Loucy (cell line): ENCODE data around the gene MCC.

ENCODE experiments used
- H2AFZ ChIP-seq: fragments of 200-600 bp; sonication (generic); 2 replicates; pipeline ENCODE4 v1.6.0; 2016; ENCODE audit warnings: antibody characterized with exemption, mild to moderate bottlenecking, low read length, moderate library complexity
- H3F3A ChIP-seq: fragments of 200-600 bp; 2 replicates; pipeline ENCODE4 v1.6.0; 2016; ENCODE audit warnings: antibody characterized with exemption, low read depth, mild to moderate bottlenecking
- H3K27me3 ChIP-seq: fragments of 200-600 bp; sonication (generic); 2 replicates; pipeline ENCODE4 v1.6.1; 2014; ENCODE audit warnings: low read length, mild to moderate bottlenecking; ENCODE audit not compliant: insufficient read depth, poor library complexity, severe bottlenecking
- H3K36me3 ChIP-seq: fragments of 200-600 bp; sonication (generic); 2 replicates; pipeline ENCODE4 v1.6.1; 2016; ENCODE audit warnings: low read length; ENCODE audit not compliant: insufficient read depth
- H3K4me1 ChIP-seq: fragments of 200-600 bp; sonication (generic); 2 replicates; pipeline ENCODE4 v1.5.1; 2014; ENCODE audit warnings: low read length, mild to moderate bottlenecking; ENCODE audit not compliant: insufficient read depth, poor library complexity, severe bottlenecking
- H3K4me2 ChIP-seq: fragments of 200-600 bp; sonication (generic); 2 replicates; pipeline ENCODE4 v1.6.0; 2014; ENCODE audit warnings: antibody characterized with exemption, low read length, low read depth, mild to moderate bottlenecking; ENCODE audit not compliant: poor library complexity, severe bottlenecking
- H3K4me3 ChIP-seq: fragments of 200-600 bp; sonication (generic); 2 replicates; pipeline ENCODE4 v1.5.1; 2014; ENCODE audit warnings: low read length, mild to moderate bottlenecking, mixed read lengths; ENCODE audit not compliant: poor library complexity, severe bottlenecking
- H3K79me2 ChIP-seq: fragments of 200-600 bp; sonication (generic); 2 replicates; pipeline ENCODE4 v1.6.1; 2014; ENCODE audit warnings: low read length; ENCODE audit not compliant: insufficient read depth
- H3K9ac ChIP-seq: fragments of 200-600 bp; sonication (generic); 2 replicates; pipeline ENCODE4 v1.6.0; 2014; ENCODE audit warnings: mild to moderate bottlenecking, low read depth, low read length, moderate library complexity; ENCODE audit not compliant: poor library complexity, severe bottlenecking
- H3K9me2 ChIP-seq: fragments of 200-600 bp; sonication (generic); replicated peaks from 2 replicates; pipeline ENCODE4 v1.6.1; 2016; ENCODE audit warnings: low read depth, low read length, mixed read lengths
- H3K9me3 ChIP-seq: fragments of 200-600 bp; sonication (generic); 2 replicates; pipeline ENCODE4 v1.6.1; 2014; ENCODE audit warnings: mild to moderate bottlenecking, antibody characterized with exemption, low read length, low read depth; ENCODE audit not compliant: insufficient read depth
- H4K20me1 ChIP-seq: fragments of 200-600 bp; sonication (generic); 2 replicates; pipeline ENCODE4 v1.6.0; 2014; ENCODE audit warnings: antibody characterized with exemption, low read length, mild to moderate bottlenecking; ENCODE audit not compliant: insufficient read depth, poor library complexity, severe bottlenecking
- EZH2phosphoT487 ChIP-seq: fragments of 200-600 bp; IDR thresholded peaks from 2 replicates; pipeline ENCODE4 v1.6.1; 2018; ENCODE audit warnings: antibody characterized with exemption, mild to moderate bottlenecking, moderate library complexity, borderline replicate concordance
- TF ChIP-seq, protein P1 (sequence below): fragments of 200-600 bp; sonication (generic); conservative IDR thresholded peaks from 2 replicates; pipeline ENCODE4 v1.5.1; 2014; ENCODE audit warnings: mild to moderate bottlenecking, antibody characterized with exemption, low read length

Gene MCC

DNA sequence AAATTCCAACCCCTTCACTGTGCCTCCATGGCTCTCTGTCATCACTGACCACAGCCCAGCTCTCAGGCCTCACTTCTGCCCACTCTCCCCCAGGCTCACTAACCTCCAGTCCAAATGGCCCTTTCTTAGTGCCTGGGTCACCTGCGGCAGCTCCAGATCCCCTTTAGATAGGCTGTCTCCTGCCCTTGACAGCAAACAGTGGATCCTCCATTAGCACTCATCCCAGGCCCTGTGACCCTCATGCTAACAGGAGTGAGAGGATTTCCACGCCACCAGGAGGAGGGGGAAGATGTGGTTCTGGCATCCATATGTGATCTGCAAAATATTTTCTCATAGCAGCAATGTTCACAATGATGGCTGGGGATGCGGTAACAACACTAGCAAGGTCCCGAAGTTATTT, 372.3 kb downstream of the MCC start:
- no peaks in the 10 kb centered on the region for H3K79me2 ChIP-seq
- no peaks in the 10 kb centered on the region for H3K27me3 ChIP-seq
- no peak overlapping the region for H3K9ac ChIP-seq
- TF ChIP-seq, protein P1, sequence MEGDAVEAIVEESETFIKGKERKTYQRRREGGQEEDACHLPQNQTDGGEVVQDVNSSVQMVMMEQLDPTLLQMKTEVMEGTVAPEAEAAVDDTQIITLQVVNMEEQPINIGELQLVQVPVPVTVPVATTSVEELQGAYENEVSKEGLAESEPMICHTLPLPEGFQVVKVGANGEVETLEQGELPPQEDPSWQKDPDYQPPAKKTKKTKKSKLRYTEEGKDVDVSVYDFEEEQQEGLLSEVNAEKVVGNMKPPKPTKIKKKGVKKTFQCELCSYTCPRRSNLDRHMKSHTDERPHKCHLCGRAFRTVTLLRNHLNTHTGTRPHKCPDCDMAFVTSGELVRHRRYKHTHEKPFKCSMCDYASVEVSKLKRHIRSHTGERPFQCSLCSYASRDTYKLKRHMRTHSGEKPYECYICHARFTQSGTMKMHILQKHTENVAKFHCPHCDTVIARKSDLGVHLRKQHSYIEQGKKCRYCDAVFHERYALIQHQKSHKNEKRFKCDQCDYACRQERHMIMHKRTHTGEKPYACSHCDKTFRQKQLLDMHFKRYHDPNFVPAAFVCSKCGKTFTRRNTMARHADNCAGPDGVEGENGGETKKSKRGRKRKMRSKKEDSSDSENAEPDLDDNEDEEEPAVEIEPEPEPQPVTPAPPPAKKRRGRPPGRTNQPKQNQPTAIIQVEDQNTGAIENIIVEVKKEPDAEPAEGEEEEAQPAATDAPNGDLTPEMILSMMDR = no peak
- no peak for TF ChIP-seq EZH2phosphoT487
- no peaks in the 10 kb centered on the region for H3K9me3 ChIP-seq
- H3K4me2 ChIP-seq = no peak overlapping the region
- H3K9me2 ChIP-seq = no peaks in the 10 kb centered on the region
- no peak overlapping the region for H3K4me3 ChIP-seq
- H3F3A ChIP-seq = no peaks in the 10 kb centered on the region
- no peaks in the 10 kb centered on the region; the same call in 1 of the 2 replicates for H3K36me3 ChIP-seq
- no peaks in the 10 kb centered on the region for H4K20me1 ChIP-seq
- H3K4me1 ChIP-seq = no peaks in the 10 kb centered on the region
- H2AFZ ChIP-seq = no peak overlapping the region

DNA sequence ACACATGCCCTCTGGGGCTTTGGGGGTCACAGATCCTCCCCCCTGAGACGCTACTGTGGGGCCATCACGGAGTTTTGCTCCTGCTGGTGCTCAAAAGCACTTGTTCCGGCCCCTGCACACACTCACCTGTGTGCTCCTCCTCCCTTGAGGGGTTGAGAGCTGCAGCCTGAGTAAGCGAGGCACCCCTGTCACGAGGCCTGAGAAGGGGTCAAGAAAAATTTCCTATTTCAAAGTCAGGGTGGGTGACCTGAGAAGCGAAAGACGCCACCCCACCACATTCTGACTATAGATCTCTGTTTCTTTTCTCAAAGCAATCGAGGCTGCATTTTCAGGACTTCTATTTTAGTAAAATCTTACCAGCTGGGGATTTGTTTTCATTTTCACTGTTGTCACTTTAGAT, 373.2 kb downstream of the MCC start:
- no peak overlapping the region for H2AFZ ChIP-seq
- no peak for TF ChIP-seq EZH2phosphoT487
- TF ChIP-seq, protein P1 = no peak
- no peaks in the 10 kb centered on the region for H4K20me1 ChIP-seq
- H3K9me3 ChIP-seq = no peaks in the 10 kb centered on the region
- H3K4me2 ChIP-seq = no peak overlapping the region
- H3K9me2 ChIP-seq = no peaks in the 10 kb centered on the region
- H3K4me3 ChIP-seq = no peak overlapping the region
- H3K9ac ChIP-seq = no peak overlapping the region
- no peaks in the 10 kb centered on the region for H3F3A ChIP-seq
- no peaks in the 10 kb centered on the region for H3K79me2 ChIP-seq
- H3K27me3 ChIP-seq = no peaks in the 10 kb centered on the region
- H3K36me3 ChIP-seq = no peaks in the 10 kb centered on the region; the same call in 1 of the 2 replicates
- H3K4me1 ChIP-seq = no peaks in the 10 kb centered on the region

DNA sequence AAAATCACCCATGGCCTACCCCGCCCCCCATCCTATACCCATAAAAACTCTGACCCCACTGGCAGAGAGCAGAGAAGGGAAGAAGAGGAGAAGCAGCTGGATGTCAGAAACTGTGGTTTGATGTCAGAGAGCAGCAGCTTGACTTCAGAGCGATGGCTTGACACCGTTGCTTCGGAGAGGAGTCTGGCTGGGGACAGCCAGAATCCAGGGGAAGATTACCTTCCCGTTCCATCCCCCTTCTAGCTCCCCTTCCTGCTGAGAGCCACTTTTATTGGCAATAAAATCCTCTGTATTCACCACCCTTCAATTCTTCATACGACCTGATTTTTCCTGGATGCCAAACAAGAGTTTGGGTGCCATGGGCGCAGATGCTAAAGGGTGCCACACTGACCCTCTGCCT, 373.7 kb downstream of the MCC start:
- no peaks in the 10 kb centered on the region for H4K20me1 ChIP-seq
- no peak overlapping the region for H3K4me2 ChIP-seq
- H3K9ac ChIP-seq = no peak overlapping the region
- H2AFZ ChIP-seq = no peak overlapping the region
- no peak overlapping the region for H3K4me3 ChIP-seq
- H3K9me3 ChIP-seq = no peaks in the 10 kb centered on the region
- TF ChIP-seq EZH2phosphoT487 = no peak
- TF ChIP-seq, protein P1 = no peak
- H3K4me1 ChIP-seq = no peaks in the 10 kb centered on the region
- no peaks in the 10 kb centered on the region for H3K79me2 ChIP-seq
- no peaks in the 10 kb centered on the region for H3K9me2 ChIP-seq
- no peaks in the 10 kb centered on the region; the same call in 1 of the 2 replicates for H3K36me3 ChIP-seq
- no peaks in the 10 kb centered on the region for H3K27me3 ChIP-seq
- no peaks in the 10 kb centered on the region for H3F3A ChIP-seq
